ENCODE data around the gene EHD4. TPM values are rescaled to one million over a fixed set of nuclear protein-coding genes. Genes with fewer than 3 reads are reported as not detected.

The EHD4 gene
- total and polyA plus RNA-seq, 2 donors (not counting 3 experiments of a cell fraction or from before 2014, with no cell fraction given): 96.7 to 128 TPM

DNA sequence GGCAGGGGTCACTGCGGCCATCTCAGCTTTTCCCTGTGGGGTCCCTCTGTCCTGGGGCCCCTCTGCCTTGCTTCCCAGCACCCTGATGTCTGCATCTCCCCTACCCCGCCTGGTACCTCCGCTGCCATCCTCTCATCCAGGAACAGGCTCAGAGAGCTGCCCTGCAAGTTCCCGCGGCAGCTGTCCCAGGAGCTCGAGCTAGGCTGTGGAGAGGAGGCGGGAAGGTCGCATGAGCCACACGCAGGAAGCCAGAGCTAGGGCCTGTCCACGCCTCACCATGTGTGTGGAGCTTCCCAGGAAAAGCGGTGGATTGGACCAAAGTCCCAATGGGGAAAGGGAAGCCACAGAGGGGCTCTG is 121.2 kb downstream of the EHD4 start:
- TF ChIP-seq, protein P1, sequence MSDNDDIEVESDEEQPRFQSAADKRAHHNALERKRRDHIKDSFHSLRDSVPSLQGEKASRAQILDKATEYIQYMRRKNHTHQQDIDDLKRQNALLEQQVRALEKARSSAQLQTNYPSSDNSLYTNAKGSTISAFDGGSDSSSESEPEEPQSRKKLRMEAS (IDR thresholded peaks at IDR 0.05; ENCODE audit: insufficient read depth, insufficient read length): no peak
- no peak for TF ChIP-seq POLR2AphosphoS5 (IDR thresholded peaks at IDR 0.05; ENCODE audit: insufficient read depth, low read depth, low read length)
- no peak for TF ChIP-seq MYC (IDR thresholded peaks at IDR 0.05; ENCODE audit: low read depth, low read length)
- TF ChIP-seq FOS (IDR thresholded peaks at IDR 0.05; ENCODE audit: borderline replicate concordance, insufficient read depth, low read length): no peak
- no peak for TF ChIP-seq GATA2 (IDR thresholded peaks at IDR 0.05; ENCODE audit: insufficient read depth, insufficient read length, low read depth, low read length)
- TF ChIP-seq EZH2 (IDR thresholded peaks at IDR 0.05; ENCODE audit: borderline replicate concordance, low read depth, low read length, severe bottlenecking): no peak
- TF ChIP-seq, protein P2, sequence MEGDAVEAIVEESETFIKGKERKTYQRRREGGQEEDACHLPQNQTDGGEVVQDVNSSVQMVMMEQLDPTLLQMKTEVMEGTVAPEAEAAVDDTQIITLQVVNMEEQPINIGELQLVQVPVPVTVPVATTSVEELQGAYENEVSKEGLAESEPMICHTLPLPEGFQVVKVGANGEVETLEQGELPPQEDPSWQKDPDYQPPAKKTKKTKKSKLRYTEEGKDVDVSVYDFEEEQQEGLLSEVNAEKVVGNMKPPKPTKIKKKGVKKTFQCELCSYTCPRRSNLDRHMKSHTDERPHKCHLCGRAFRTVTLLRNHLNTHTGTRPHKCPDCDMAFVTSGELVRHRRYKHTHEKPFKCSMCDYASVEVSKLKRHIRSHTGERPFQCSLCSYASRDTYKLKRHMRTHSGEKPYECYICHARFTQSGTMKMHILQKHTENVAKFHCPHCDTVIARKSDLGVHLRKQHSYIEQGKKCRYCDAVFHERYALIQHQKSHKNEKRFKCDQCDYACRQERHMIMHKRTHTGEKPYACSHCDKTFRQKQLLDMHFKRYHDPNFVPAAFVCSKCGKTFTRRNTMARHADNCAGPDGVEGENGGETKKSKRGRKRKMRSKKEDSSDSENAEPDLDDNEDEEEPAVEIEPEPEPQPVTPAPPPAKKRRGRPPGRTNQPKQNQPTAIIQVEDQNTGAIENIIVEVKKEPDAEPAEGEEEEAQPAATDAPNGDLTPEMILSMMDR (IDR thresholded peaks at IDR 0.05; ENCODE audit: extremely low read depth in 1 of 2, insufficient read depth in 1 of 2, low read depth in 1 of 2, low read length in 2 of 2): no peak
- TF ChIP-seq JUN (IDR thresholded peaks at IDR 0.05; ENCODE audit: borderline replicate concordance, insufficient read depth, insufficient read length, low read depth): no peak
- no peak for TF ChIP-seq POLR2A (IDR thresholded peaks at IDR 0.05; ENCODE audit: low read depth, low read length)
- H3K9ac ChIP-seq (replicated peaks; ENCODE audit: extremely low read depth, insufficient read depth, low read length): no peak overlapping the region
- no peak overlapping the region for H2AFZ ChIP-seq (ENCODE audit: low read depth, low read length)
- H3K4me3 ChIP-seq (replicated peaks in 1 of 3; ENCODE audit: insufficient read depth in 1 of 3, low read depth in 1 of 3, low read length in 3 of 3): no peak overlapping the region
- intact Hi-C loops (cut with micrococcal nuclease): no loop called here
- H3K27ac ChIP-seq (ENCODE audit: insufficient read depth, low read depth, low read length): no peak overlapping the region
- H3K4me1 ChIP-seq (ENCODE audit: control insufficient read depth, extremely low read depth, insufficient read depth, low read length): no peaks in the 10 kb centered on the region
- ChIA-PET POLR2A (no interaction called here), CTCF (interaction anchor here (3.2 kb wide), 1 partner anchor 13 kb away, joined by 12 read pairs; no protein-coding TSS in a partner anchor)
- no peaks in the 10 kb centered on the region for H3K27me3 ChIP-seq (ENCODE audit: control insufficient read depth in 2 of 2, insufficient read depth in 2 of 2, low read length in 2 of 2)
- no peak overlapping the region for H3K4me2 ChIP-seq (ENCODE audit: insufficient read depth, low read length)
- DNase-seq (ENCODE audit: low read depth, low spot score): no peak
- H3K9me3 ChIP-seq (replicated peaks; ENCODE audit: control insufficient read depth, insufficient read depth, low read length): no peaks in the 10 kb centered on the region
- dilution Hi-C loops (cut with MboI; ENCODE audit: extremely low pct_ligation_motif_present, low sequenced_read_pairs): no loop called here
- H3K36me3 ChIP-seq (ENCODE audit: control insufficient read depth in 2 of 2, extremely low read depth in 1 of 2, insufficient read depth in 2 of 2, low read length in 2 of 2): peaks cover 7 to 48% of the 10 kb centered on the region in 2 experiments
- BruUV-seq (replicated peaks): no TSS peak
- H3K9me1 ChIP-seq (replicated peaks; ENCODE audit: control insufficient read depth, extremely low read depth, insufficient read depth, low read length): no peaks in the 10 kb centered on the region
- H4K20me1 ChIP-seq (replicated peaks; ENCODE audit: control insufficient read depth, extremely low read depth, insufficient read depth, low read length): no peaks in the 10 kb centered on the region
- no peaks in the 10 kb centered on the region for H3K79me2 ChIP-seq (ENCODE audit: control insufficient read depth, insufficient read depth, low read length)
- no peak for FAIRE-seq
